Activated CD8-positive, alpha-beta memory T cell treated with anti-CD3 and anti-CD28 coated beads, Interleukin-2, amount 50 U/mL, for 1 hour (primary cell): ENCODE results near the gene AFAP1.
A peak's percentile ranks its signal among the peaks of the same experiment; 100 is the strongest.

Source experiments
- DNase-seq: peaks from one replicate; pipeline ENCODE4 v3.0.0-alpha.2; 2020; ENCODE audit errors: extremely low read depth

AFAP1 gene

DNA sequence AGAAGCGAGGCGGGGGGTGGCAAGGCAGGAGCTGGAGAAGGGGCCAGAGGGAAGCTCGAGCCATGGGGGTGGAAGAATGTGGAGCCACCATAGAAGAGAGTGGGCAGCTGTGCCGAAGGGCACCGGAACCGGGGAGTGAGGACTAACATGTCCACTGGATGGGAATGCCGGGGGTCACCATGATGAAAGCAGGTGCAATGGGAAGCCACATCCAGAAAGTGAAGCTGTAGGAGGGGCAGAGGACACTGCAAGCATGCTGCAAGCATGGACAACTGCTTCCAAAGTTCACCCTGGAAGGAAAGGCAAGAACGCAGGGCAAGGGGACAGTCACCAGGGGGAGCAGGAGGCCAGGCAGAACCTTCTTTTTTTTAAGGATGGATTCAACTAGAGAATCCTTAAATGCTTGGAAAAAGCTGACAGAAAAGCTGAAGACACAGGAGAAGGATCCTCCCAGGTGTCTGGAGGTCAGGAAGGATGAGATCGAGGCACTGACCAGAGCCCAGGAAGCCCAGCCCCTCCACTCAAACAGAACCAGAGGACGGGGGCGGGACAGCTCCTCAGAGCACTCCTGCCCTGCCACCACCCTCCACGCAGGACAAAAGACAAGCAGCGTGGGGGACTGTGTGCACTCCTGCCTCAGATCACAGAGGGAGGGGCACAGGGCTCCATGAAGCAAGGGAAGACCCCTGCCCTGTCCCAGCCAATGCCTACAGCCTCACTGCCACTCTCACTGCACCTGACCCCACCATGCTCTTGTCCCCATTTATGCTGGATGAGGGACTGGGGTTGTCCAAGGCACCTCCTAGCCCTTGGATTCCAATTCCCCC lies 169.2 kb downstream of the AFAP1 start:
- DNase-seq = no peak

DNA sequence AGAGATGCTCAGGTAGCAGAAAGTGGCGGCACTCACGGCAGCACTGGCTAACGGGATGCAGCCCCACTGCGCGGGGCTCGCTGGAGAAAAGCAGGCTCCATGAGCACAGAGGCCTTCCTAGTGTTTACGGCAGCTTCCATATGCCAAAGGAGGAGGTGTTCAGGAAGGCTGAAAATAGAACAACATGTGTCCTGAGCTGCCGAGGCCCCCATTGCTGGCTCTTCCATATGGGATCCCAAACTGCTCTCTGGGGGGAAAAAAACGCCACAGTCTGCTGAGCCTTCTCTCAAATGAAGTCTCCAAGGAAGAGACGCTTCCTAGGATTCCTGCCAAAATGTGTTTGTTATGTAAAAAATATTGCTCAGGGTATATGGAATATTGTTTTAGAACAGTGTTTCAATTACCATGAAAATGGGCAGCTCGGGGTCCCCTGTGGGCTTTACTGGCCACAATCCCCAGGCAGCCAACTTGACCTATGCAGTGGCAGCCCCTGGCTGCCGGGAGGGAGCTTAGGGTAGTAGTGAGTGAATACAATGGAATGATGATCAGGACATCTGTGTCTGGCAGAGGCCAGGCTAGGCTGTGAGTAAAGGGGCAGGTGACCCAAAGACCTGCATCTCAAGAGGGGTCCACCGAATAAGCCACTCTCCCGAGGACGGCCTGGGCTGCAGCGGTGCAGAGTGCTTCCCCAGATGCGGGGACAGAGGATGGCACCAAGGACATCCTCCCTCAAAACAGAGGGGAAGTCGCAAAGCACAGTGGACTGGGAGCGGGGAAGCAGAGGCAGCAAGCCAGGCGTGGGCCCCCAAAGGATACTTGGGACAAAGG lies 170.1 kb downstream of the AFAP1 start:
- no peak for DNase-seq

DNA sequence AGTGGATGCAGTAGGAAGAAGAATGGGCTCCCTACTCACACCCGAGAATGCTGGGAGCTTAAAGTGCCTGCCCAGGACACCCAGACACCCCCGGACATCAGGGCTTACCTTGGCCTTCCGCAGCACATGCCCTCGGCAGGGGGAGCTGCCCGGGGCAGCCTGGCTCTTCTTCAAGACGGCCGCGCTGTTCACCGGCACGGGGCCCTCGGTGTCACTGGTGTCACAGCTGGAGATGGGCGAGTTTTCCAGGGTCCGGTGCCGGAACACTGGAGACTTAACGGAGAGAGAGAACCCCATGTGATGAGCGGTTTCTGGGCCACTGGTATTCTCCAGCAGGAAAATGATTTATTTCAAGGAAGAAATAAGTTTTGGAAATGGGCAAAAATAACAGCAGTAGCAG lies 170.9 kb downstream of the AFAP1 start:
- DNase-seq = no peak

DNA sequence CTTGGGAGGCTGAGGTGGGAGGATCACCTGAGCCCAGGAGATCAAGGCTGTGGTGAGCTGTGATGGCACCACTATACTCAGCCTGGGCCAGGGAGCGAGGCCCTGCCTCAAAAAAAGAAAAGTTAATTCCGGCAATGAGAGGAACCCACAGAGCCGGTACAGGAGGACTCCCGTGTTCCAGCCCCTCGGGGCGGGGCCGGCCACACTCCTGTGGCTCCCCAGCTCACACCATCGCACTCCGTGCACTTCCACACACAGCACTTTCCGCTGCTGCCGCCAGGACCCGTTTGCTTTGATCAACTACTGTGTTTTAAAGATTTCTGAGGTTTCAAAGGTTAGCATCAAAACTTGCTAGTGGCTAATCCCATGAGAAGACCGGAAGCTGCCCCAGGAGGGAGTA lies 171.7 kb downstream of the AFAP1 start:
- no peak for DNase-seq

- DNase-seq = no peak
Observed at GRCh38 chr4:7767526-7767925, 172.1 kb downstream of the AFAP1 start.

- DNase-seq = no peak
Observed at GRCh38 chr4:7766661-7767345, 172.9 kb downstream of the AFAP1 start.

- DNase-seq = no peak
Observed at GRCh38 chr4:7766086-7766485, 173.6 kb downstream of the AFAP1 start.

DNA sequence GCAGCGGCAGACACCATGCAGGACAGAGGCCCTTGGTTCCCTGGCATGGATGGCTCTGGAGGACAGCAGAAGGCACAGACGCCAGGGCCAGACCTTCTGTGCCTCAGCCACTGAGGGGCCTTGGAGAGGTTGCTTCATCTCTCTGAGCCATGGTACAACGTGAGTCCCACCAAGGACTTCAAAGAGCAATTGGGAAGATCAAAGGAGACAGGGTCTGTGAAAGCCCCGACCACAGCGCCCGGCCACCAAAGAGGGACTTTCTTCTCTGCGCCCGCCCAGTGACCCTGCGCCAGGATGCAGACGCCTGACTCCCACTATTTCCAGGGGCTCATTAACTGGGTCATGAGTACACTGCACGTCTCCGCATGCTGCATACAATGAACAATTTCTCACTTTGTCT lies 174.0 kb downstream of the AFAP1 start:
- DNase-seq = no peak

DNA sequence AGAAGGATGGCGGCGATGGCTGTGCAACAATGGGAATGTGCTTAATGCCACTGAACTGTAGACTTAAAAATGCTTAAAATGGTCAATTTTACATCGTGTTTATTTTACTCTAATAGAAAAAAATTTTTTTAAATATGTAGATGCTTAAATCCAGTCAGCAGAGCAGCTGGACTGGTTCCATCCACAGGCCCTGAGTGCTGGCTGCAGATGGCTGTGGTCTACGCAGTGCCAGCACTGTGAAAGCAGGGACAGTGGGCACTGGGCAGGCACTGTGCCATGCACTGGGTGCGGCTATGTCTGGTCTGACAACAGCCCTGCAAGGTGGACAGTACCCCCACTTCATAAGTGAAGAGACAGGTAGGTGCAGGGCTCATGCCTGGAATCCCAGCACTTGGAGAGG lies 175.2 kb downstream of the AFAP1 start:
- no peak for DNase-seq

- DNase-seq = no peak
Observed at GRCh38 chr4:7763788-7764187, 175.9 kb downstream of the AFAP1 start.

GRCh38 chr4:7763106-7763505 lies 176.6 kb downstream of the AFAP1 start:
- no peak for DNase-seq

DNA sequence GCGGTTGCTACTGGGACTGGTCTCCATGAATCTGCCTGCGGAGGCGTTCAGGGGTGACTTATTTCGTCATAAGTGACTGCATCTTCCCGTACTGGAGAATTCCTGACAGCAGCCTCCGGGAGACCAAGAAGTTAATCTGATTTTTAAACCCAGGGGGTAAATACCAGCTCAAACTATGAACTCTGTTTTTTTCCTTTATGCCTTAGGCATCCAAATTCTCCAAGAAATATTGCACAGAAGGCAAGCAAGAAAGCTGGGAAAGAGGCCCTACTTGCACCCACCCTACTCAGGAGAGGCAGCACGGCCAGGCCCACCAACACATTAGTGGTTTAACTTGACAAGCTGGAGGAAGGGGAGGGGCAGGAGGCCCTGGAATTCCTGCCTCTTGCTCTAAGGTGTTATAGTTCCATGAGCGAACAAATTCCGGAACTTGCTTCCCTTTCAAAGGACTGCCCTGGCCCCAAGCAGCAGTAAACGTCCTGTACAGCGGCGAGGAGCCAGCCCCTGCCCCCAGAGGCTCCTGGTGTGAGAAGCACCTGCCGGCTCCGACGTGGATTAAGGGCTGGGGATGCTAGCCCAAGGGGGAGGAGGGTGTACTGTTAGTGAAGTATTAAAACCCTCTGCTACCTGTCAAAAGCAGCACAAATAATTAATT lies 177.2 kb downstream of the AFAP1 start:
- DNase-seq = no peak

DNA sequence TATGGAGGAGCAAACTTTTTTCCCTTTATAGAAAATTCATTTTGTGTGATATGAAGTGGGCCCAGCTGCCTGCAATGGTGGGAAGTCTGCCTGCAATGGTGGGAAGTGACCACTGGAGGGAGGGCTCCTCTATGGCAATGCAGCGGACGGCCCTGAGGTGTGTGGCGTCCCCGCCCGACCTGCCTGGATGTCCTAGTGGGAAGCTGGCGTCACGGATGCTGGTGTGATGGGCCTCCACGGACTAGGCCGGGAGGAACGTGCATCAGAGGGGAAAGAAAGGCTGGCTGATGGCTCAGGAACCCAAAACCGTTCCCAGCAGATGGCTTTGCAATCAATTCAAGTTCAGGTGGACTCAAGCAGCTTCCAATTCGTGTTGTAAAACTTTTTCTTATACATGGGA lies 177.9 kb downstream of the AFAP1 start:
- no peak for DNase-seq

DNA sequence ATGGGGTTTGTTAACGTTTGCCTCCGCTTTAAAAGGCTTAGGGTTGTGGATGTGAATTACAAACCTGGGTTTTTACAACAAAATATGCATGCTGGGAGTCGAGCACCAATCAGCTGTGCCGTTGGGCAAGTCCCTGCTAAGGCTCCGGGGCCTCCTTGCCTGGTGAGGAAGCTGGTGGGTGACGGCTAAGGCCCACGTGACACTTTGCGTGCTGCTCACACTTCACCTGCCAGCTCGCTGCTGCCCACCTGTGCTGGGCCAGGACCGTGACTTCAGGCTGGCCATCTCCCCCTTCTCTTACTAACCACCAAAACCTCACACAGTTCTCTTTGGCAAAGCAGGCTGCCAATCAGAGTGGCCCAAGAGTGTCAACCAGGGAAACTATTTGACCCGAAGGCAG lies 178.3 kb downstream of the AFAP1 start:
- DNase-seq = no peak

DNA sequence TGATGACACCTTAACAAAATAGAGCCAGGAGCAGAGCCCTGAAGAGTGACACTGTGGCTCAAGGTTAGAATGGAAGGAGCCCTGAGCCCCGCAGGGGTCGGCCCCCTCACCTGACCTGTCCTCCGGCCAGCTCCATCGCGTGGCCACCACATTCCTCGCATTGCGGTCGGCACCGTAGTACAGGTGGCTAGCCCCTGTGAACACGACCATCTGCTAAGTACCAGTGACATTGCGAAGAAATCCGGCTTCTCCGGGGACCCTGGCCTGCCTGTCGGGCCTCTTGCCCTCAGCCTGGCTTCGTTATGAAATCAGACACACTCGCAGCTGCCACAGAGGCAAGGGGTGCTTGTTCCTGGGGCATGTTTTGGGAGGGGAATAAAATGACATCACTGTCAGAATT lies 179.0 kb downstream of the AFAP1 start:
- DNase-seq = no peak

DNA sequence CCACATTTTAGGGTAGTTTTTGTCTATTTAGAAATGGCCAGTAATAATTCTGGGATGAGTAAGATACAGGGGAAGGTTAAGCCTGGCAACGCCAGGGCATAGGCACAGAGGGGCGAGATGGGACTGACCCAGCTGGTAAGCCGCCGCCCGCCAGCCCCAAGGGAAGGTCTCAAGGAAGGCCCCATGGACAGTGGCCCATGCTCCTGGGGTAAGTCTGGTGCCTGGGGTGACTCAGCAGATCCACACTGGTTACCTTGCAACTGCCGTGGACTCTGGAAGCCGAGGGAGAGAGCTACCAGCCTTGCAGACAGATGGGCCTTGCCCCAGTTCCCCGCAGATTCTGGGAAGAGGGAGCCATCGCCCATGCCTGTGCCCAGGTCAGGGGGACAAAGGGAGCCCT lies 179.4 kb downstream of the AFAP1 start:
- DNase-seq = no peak

GRCh38 chr4:7759635-7760034 lies 180.0 kb downstream of the AFAP1 start:
- no peak for DNase-seq

- DNase-seq = peak; percentile 23
Observed at GRCh38 chr4:7759216-7759615, 180.4 kb downstream of the AFAP1 start.

- no peak for DNase-seq
Observed at GRCh38 chr4:7758476-7758875, 181.2 kb downstream of the AFAP1 start.

- DNase-seq = no peak
Observed at GRCh38 chr4:7757501-7758471, 181.9 kb downstream of the AFAP1 start.
